Activated CD4-positive, alpha-beta T cell treated with anti-CD3 and anti-CD28 coated beads for 36 hours (primary cell): ENCODE results near the gene LDLRAD4. TPM values are rescaled to one million over a fixed set of nuclear protein-coding genes. Genes with fewer than 3 reads are reported as not detected.
"Not testable (repeated sequence)": the region's sequence is repeated elsewhere in the genome, so short reads cannot be mapped to it uniquely, and the experiment has no call there.

Experiments used
- ATAC-seq: fragments of 200-7000 bp; cut with Tn5 transposase; one replicate; pipeline ENCODE4 v1.10.0; 2021; ENCODE audit warnings: mild to moderate bottlenecking, moderate library complexity
- CTCF ChIA-PET: fragments of 350-600 bp; sonication (Branson Sonifier 250); formaldehyde crosslinking; loops from one replicate; lab custom pipeline; 2021; ENCODE audit warnings: antibody characterized with exemption; lab: Charles Lee
- POLR2A ChIA-PET: fragments of 350-600 bp; sonication (Branson Sonifier 250); formaldehyde crosslinking; loops from one replicate; lab custom pipeline; 2021; ENCODE audit warnings: antibody characterized with exemption, inconsistent platforms; lab: Charles Lee
- DNase-seq: peaks from one replicate; pipeline ENCODE4 v3.0.0-alpha.2; 2020
- H3K27ac Mint-ChIP-seq: one replicate; pipeline ENCODE4 v1.8.0; 2021; ENCODE audit warnings: mixed read lengths
- H3K27me3 Mint-ChIP-seq: one replicate; pipeline ENCODE4 v1.8.0; 2021; ENCODE audit warnings: mixed read lengths
- H3K36me3 Mint-ChIP-seq: one replicate; pipeline ENCODE4 v1.8.0; 2021; ENCODE audit warnings: low read depth, mixed read lengths
- H3K4me1 Mint-ChIP-seq: one replicate; pipeline ENCODE4 v1.8.0; 2021; ENCODE audit warnings: mixed read lengths
- H3K4me3 Mint-ChIP-seq: one replicate; pipeline ENCODE4 v1.8.0; 2021; ENCODE audit warnings: mild to moderate bottlenecking, moderate library complexity, mixed read lengths
- H3K9me3 Mint-ChIP-seq: one replicate; pipeline ENCODE4 v1.8.0; 2021; ENCODE audit warnings: low read depth, mixed read lengths
- intact Hi-C, 2 experiments: fragments of 100-400 bp; cut with DNase I in 1 of 2; cut with micrococcal nuclease in 1 of 2; formaldehyde crosslinking; loops; one replicate each; pipeline versions ENCODE4 v1.14.2 to v1.15.1; 2022 to 2024; cut with DNase I, micrococcal nuclease
- total RNA-seq, 2 experiments: library from RNA; stranded (reverse); gene quantifications; one replicate each; pipeline ENCODE4 v1.2.3, GENCODE V29; 2021

Gene LDLRAD4
- total RNA-seq, 2 experiments from 2014 or later: 29.3 to 32.2 TPM

DNA sequence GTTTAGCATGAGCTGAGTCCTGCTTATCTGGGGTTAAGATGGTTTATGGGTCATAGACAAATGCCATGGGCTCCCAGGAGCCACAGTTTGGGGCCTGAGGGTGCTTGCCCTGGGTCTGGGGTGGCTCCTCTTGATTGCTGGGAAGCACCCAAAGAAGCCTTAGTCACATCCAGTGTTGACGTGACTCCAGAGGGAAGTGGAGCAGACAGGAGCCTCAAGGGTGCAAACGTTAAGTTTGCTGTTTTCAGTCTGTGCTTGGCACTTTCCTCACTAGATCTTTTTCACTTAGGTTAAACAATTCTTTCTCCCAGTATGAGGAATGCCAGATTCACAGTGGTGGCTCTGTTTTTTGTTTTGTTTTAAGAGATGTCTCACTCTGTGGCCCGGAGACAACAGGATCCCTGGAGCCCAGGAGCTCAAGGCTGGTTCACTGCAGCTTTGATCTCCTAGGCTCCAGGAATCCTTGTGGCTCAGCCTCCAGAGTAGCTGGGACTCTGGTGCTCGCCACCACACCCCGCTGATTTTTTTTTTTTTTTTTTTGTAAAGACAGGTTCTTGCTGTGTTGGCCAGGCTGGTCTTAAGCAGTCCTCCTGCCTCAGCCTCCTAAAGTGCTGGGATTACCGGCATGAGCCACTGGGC is 256.5 kb downstream of the LDLRAD4 start:
- no peak overlapping the region for H3K27ac Mint-ChIP-seq
- ATAC-seq (no peak), DNase-seq (no peak)
- H3K27me3 Mint-ChIP-seq: no peaks in the 10 kb centered on the region
- peaks cover 51% of the 10 kb centered on the region for H3K36me3 Mint-ChIP-seq
- H3K4me1 Mint-ChIP-seq: peaks cover 36% of the 10 kb centered on the region
- no peaks in the 10 kb centered on the region for H3K9me3 Mint-ChIP-seq
- H3K4me3 Mint-ChIP-seq: no peak overlapping the region
- intact Hi-C loops: no loop called here
- CTCF ChIA-PET: interaction anchor here (0.6 kb wide), 1 partner anchor 315 kb away, joined by 3 read pairs; no protein-coding TSS in a partner anchor
- POLR2A ChIA-PET: no interaction called here

- CTCF ChIA-PET, H3K9me3 Mint-ChIP-seq, DNase-seq, H3K4me3 Mint-ChIP-seq, POLR2A ChIA-PET, ATAC-seq, H3K27ac Mint-ChIP-seq, intact Hi-C loops, H3K27me3 Mint-ChIP-seq: not testable (repeated sequence)
- Mint-ChIP-seq H3K4me1 (peaks cover 34% of the 10 kb centered on the region), H3K36me3 (peaks cover 50% of the 10 kb centered on the region)
Measured at GRCh38 chr18:13476312-13476711, 257.8 kb downstream of the LDLRAD4 start.

DNA sequence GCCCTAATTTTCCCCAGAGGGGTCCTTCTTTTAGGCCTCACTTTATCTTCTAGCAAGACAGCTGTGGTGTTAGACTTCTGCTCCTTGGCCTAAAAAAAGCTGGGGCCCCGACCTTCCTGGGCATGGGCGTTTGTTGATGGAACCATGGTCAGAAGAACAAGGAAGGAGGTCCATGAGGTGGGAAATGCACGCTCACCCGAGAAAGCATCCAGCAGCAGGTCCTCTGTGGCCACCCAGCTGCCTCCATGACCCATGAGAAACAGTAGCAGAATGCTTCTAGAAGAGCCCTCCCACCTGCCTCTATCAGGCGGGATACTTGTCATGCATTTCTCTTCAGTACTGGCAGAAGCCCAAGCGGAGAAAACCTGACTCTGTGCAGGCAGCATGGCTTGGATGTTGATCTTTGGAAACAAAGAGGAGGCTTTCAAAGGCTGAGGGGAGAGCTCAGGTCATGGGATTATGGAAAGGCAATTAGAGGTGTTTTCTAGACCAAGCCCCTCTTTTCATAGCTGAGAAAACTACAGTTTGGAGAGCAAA is 258.7 kb downstream of the LDLRAD4 start:
- Mint-ChIP-seq H3K27me3 (no peaks in the 10 kb centered on the region), H3K4me1 (peaks cover 33% of the 10 kb centered on the region), H3K4me3 (no peak overlapping the region), H3K9me3 (no peaks in the 10 kb centered on the region), H3K36me3 (peaks cover 53% of the 10 kb centered on the region), H3K27ac (no peak overlapping the region)
- POLR2A ChIA-PET: no interaction called here
- DNase-seq (no peak), ATAC-seq (no peak)
- intact Hi-C loops: no loop called here
- CTCF ChIA-PET: no interaction called here

- ChIA-PET POLR2A (no interaction called here), CTCF (interaction anchor here (0.9 to 1.1 kb wide), 3 partner anchors 11 to 264 kb away, joined by 3 to 5 read pairs (median 3); no protein-coding TSS in a partner anchor)
- ATAC-seq (no peak), DNase-seq (no peak)
- Mint-ChIP-seq H3K27me3 (no peaks in the 10 kb centered on the region), H3K36me3 (peaks cover 31% of the 10 kb centered on the region), H3K27ac (peak overlapping the region; percentile 32), H3K9me3 (no peaks in the 10 kb centered on the region), H3K4me1 (peaks cover 35% of the 10 kb centered on the region), H3K4me3 (no peak overlapping the region)
- intact Hi-C loops: no loop called here
Measured at GRCh38 chr18:13480571-13481255, 262.2 kb downstream of the LDLRAD4 start.

DNA sequence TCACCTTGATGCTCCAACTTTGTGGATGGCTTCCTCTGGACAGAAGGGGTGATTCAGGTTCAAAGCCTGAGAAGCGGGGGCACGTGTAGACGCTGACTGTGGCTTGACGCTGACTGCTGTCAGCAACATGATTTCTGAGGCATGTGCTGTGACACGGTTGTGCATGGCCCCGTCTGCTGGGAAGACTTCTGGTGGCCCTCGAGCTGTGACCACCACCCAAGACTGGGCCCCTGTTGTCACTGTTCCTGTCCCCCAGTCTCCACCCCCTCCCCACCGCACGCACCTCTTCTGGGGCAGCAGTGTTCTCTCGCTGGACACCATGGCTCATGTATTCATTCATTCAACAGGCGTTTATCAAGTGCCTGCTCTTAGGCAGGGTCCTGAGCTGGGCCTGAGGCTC is 262.8 kb downstream of the LDLRAD4 start:
- H3K27me3 Mint-ChIP-seq: no peaks in the 10 kb centered on the region
- intact Hi-C loops: no loop called here

GRCh38 chr18:13481820-13482617 is 263.5 kb downstream of the LDLRAD4 start:
- ATAC-seq: no peak
- Mint-ChIP-seq H3K9me3 (no peaks in the 10 kb centered on the region), H3K4me3 (no peak overlapping the region), H3K36me3 (peaks cover 27% of the 10 kb centered on the region), H3K27me3 (no peaks in the 10 kb centered on the region), H3K4me1 (peaks cover 34% of the 10 kb centered on the region), H3K27ac (peak overlapping the region; percentile 42)
- intact Hi-C loops: no loop called here
- POLR2A ChIA-PET: no interaction called here
- DNase-seq: no peak
- CTCF ChIA-PET: no interaction called here

More for the DNA sequence above, 262.8 kb downstream of the LDLRAD4 start:
- DNase-seq: no peak
- peaks cover 34% of the 10 kb centered on the region for H3K4me1 Mint-ChIP-seq
- H3K27ac Mint-ChIP-seq: peak overlapping the region; percentile 7
- ChIA-PET POLR2A (no interaction called here), CTCF (interaction anchor here (1.1 kb wide), 1 partner anchor 265 kb away, joined by 3 read pairs; no protein-coding TSS in a partner anchor)
- peaks cover 34% of the 10 kb centered on the region for H3K36me3 Mint-ChIP-seq
- H3K4me3 Mint-ChIP-seq: no peak overlapping the region
- no peak for ATAC-seq
- H3K9me3 Mint-ChIP-seq: no peaks in the 10 kb centered on the region

DNA sequence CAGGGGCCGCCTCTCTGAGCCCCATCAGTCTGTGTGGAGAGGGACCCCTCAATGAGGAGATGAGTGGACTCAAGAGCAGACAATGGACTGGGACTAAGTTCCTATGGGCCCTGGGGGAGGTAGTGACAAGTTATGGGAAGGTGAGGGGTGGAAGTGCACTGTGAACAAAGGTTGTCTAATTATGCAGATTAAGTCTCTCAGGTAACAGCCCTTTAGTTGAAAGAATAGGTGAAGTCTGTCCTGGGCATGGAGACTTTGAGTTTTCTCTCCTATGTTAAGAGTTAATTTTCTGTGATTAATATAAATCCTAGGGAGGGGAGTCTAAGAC is 264.0 kb downstream of the LDLRAD4 start:
- peak overlapping the region; percentile 42 for H3K27ac Mint-ChIP-seq
- POLR2A ChIA-PET: no interaction called here
- peaks cover 36% of the 10 kb centered on the region for H3K4me1 Mint-ChIP-seq
- intact Hi-C loops: no loop called here
- ATAC-seq: no peak
- H3K9me3 Mint-ChIP-seq: no peaks in the 10 kb centered on the region
- no peak for DNase-seq
- no peak overlapping the region for H3K4me3 Mint-ChIP-seq
- no peaks in the 10 kb centered on the region for H3K27me3 Mint-ChIP-seq
- H3K36me3 Mint-ChIP-seq: peaks cover 25% of the 10 kb centered on the region
- CTCF ChIA-PET: interaction anchor here (1.7 kb wide), 1 partner anchor 313 kb away, joined by 3 read pairs; no protein-coding TSS in a partner anchor

DNA sequence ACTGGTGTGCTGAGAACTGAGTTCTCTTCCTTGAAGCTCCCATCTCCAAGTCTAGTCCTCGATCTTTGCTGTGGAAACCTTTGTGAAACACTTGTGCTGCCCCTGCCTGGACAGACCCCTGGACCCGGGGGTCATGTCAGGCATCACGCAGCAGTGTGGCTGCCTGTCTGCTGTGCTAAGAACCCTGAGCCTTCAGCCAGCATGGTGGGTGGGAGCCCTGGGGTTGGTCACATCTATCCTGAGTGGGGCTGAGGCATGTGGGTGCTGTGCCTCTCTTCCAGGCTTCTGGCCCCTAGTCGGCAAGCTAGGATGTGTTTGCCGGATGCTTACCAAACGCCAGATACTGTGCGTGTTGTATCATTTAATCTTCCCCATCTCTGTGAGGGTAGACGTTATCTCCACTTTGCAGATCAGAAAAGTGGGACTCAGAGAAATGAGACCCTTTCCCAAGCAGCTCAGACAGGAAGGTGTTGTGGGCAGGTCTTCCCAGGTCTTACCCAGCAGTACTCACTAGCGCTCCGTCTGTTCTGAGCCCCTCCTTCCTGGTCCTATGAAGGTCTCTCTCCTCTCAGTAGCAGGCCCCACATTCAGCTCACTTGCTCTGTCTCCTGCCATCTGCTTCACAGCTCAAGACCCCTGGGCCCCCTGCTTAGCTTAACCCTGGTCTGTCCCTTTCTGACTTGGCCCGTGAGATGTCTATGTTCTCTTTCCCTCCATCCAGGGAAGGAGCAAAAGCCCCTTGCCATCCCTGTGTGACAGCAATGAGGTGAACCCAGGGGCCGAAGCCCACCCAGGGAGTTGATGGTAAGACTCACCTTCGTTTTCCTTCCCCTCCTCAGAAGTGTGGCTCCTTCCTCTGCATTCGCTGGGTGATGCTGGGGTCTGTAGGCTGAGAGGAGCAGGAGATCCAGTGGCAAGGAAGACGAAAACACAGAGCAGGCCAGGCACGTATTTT is 265.0 kb downstream of the LDLRAD4 start:
- intact Hi-C loops: no loop called here
- H3K4me3 Mint-ChIP-seq: no peak overlapping the region
- peaks cover 42% of the 10 kb centered on the region for H3K4me1 Mint-ChIP-seq
- no peak for DNase-seq
- ChIA-PET CTCF (interaction anchor here (0.6 to 1.7 kb wide), 4 partner anchors 35 to 314 kb away, joined by 3 to 4 read pairs (median 4); no protein-coding TSS in a partner anchor), POLR2A (no interaction called here)
- H3K27me3 Mint-ChIP-seq: no peaks in the 10 kb centered on the region
- no peak for ATAC-seq
- H3K9me3 Mint-ChIP-seq: no peaks in the 10 kb centered on the region
- peaks cover 16% of the 10 kb centered on the region for H3K36me3 Mint-ChIP-seq
- H3K27ac Mint-ChIP-seq: peak overlapping the region; percentile 41

GRCh38 chr18:13485182-13485581 is 266.6 kb downstream of the LDLRAD4 start:
- ATAC-seq (no peak), DNase-seq (no peak)
- peaks cover 13% of the 10 kb centered on the region for H3K36me3 Mint-ChIP-seq
- no peak overlapping the region for H3K4me3 Mint-ChIP-seq
- H3K9me3 Mint-ChIP-seq: no peaks in the 10 kb centered on the region
- H3K4me1 Mint-ChIP-seq: peaks cover 41% of the 10 kb centered on the region
- H3K27ac Mint-ChIP-seq: no peak overlapping the region
- no peaks in the 10 kb centered on the region for H3K27me3 Mint-ChIP-seq
- intact Hi-C loops: no loop called here
- ChIA-PET POLR2A (no interaction called here), CTCF (no interaction called here)

- ATAC-seq: no peak
- Mint-ChIP-seq H3K9me3 (no peaks in the 10 kb centered on the region), H3K27ac (no peak overlapping the region), H3K27me3 (no peaks in the 10 kb centered on the region), H3K36me3 (peaks cover 13% of the 10 kb centered on the region), H3K4me3 (no peak overlapping the region), H3K4me1 (peaks cover 37% of the 10 kb centered on the region)
- DNase-seq: no peak
- ChIA-PET POLR2A (no interaction called here), CTCF (no interaction called here)
- intact Hi-C loops: no loop called here
Measured at GRCh38 chr18:13485604-13486003, 267.0 kb downstream of the LDLRAD4 start.
